ENCODE measurements around the gene GPR42.
"Not testable (repeated sequence)": the region's sequence is repeated elsewhere in the genome, so short reads cannot be mapped to it uniquely, and the experiment has no call there.

Gene GPR42

DNA sequence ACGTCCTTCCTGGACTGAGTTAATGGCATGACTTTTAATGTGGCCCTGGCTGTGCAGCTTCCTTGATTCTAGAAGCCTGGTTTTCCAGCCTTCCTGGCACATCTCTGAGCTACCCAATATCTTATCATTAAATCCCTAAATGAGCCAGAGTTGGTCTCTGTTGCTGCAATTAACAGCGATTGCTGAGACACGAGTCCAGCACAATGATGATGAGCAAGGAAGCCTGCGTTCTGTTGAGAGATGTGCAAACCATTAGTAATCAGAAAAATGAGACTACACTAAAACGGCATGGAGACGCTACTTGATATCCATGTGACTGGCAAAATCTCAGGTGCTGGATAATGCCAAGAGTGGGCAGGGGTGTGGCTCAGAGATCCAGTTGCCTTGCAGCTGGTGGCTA is 26.2 kb downstream of the GPR42 start:
- no peak for DNase-seq (ENCODE audit: extremely low read depth, low read depth)
- TF ChIP-seq, protein P1, sequence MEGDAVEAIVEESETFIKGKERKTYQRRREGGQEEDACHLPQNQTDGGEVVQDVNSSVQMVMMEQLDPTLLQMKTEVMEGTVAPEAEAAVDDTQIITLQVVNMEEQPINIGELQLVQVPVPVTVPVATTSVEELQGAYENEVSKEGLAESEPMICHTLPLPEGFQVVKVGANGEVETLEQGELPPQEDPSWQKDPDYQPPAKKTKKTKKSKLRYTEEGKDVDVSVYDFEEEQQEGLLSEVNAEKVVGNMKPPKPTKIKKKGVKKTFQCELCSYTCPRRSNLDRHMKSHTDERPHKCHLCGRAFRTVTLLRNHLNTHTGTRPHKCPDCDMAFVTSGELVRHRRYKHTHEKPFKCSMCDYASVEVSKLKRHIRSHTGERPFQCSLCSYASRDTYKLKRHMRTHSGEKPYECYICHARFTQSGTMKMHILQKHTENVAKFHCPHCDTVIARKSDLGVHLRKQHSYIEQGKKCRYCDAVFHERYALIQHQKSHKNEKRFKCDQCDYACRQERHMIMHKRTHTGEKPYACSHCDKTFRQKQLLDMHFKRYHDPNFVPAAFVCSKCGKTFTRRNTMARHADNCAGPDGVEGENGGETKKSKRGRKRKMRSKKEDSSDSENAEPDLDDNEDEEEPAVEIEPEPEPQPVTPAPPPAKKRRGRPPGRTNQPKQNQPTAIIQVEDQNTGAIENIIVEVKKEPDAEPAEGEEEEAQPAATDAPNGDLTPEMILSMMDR (IDR thresholded peaks at IDR 0.05; ENCODE audit: low read depth, low read length, missing control alignments), result no peak
- H3K4me3 ChIP-seq (replicated peaks; ENCODE audit: low read depth, low read length), result no peak overlapping the region

DNA sequence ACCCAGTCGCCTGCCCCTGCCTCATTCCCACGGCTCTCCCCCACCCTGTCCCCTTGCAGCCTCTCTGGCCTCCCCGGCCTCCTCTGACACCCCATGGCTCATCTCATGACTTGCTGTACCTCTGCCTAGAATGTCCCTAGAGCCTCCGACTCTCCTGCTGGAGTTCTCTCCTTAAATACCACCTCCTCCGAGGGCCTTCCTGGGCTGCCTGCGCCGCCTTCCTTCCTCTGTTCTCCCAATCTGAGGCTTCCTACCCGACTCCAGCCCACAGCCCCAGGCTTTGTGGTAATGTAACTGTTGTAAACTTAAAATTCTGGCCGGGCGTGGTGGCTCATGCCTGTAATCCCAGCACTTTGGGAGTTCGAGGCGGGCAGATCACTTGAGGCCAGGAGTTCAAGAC is 27.7 kb downstream of the GPR42 start:
- TF ChIP-seq, protein P1 (IDR thresholded peaks at IDR 0.05; ENCODE audit: low read depth, low read length, missing control alignments), result no peak
- H3K4me3 ChIP-seq (replicated peaks; ENCODE audit: low read depth, low read length), result no peak overlapping the region
- no peak for DNase-seq (ENCODE audit: extremely low read depth, low read depth)

DNA sequence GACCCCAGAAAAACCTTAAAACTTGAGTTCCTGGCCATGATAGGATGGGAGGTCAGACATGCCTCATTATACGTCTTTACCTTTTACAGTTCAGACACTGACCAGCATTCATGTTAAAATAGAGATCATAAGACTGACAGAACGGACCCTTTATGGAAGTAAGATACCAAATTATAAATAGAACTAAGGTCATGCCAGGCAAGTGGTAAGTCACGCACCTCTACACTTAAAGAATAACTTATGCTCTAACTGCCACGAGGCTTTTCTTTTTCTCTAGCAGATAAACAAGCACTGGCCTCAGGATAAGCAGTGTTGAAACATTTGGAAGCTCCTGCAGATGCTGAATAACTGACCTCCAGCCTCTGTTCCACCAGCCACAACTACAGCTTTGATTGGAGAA is 28.4 kb downstream of the GPR42 start:
- no peak for DNase-seq (ENCODE audit: extremely low read depth, low read depth)
- TF ChIP-seq, protein P1 (IDR thresholded peaks at IDR 0.05; ENCODE audit: low read depth, low read length, missing control alignments), result no peak
- H3K4me3 ChIP-seq (replicated peaks; ENCODE audit: low read depth, low read length), result no peak overlapping the region

DNA sequence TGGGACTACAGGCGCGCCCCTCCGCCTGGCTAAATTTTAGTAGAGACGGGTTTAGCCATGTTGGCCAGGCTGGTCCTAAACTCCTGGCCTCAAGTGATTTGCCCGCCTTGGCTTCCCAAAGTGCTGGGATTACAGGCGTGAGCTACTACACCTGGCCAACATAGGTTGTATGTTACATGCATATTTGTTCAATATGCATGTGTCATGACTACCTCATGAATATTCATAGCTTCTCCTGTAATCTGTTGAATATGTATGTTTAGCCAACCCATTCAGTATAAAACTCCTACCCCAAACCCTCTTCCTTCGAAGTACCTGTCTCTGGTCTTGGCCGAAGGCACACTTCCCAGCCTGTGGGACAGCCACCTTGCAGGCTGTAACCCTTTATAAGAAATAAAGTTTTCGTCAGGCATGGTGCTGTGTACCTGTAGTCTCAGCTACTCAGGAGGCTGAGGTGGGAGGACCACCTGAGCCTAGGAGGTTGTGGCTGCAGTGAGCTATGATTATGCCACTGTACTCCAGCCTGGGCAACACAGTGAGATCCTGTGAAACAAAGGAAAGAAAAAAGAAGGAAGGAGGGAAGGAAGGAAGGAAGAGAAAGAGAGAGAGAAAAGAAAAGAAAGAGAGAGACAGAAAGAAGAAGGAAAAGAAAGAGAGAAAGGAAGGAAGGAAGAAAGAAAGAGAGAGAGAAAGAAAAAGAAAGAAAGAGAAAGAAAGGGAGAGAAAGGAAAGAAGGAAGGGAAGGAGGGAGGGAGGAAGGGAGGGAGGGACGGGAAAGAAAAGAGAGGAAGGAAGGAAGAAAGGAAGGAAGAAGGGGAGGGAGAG is 29.3 kb downstream of the GPR42 start:
- no peak overlapping the region for H3K4me3 ChIP-seq (replicated peaks; ENCODE audit: low read depth, low read length)
- TF ChIP-seq, protein P1 (IDR thresholded peaks at IDR 0.05; ENCODE audit: low read depth, low read length, missing control alignments), result no peak
- DNase-seq (ENCODE audit: extremely low read depth, low read depth), result no peak

DNA sequence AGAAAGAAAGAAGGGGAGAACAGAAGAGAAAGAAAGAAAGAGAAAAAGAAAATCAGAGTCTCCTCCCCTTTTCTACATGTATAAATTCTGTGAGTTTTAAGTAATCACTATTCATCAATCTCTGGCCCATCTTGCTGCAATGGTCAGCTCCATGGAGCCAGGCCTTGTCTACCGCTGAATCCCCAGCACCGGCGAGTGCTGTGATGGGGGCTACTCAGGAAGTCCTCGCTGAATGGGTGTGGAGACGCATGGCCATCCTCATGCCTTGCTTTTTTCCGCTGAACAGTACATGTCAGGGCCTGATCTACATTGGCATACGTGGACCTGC is 29.9 kb downstream of the GPR42 start:
- no peak overlapping the region for H3K4me3 ChIP-seq (replicated peaks; ENCODE audit: low read depth, low read length)
- TF ChIP-seq, protein P1 (IDR thresholded peaks at IDR 0.05; ENCODE audit: low read depth, low read length, missing control alignments), result no peak
- no peak for DNase-seq (ENCODE audit: extremely low read depth, low read depth)

DNA sequence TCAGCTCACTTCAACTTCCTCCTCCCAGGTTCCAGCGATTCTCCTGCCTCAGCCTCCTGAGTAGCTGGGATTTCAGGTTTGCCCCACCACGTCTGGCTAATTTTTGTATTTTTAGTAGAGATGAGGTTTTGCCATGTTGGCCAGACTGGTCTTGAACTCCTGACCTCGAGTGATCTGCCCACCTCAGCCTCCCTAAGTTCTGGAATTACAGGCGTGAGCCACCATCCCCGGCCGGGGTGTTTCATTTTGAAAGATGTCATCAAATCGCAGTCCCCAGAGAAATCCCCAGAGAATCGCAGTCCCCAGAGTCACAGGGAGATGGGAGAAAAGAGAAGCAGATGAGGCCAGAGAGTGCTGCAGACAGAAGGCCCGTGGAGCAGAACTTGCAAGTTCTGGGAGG is 30.5 kb downstream of the GPR42 start:
- DNase-seq (ENCODE audit: extremely low read depth, low read depth); H3K4me3 ChIP-seq (replicated peaks; ENCODE audit: low read depth, low read length): not testable (repeated sequence)

DNA sequence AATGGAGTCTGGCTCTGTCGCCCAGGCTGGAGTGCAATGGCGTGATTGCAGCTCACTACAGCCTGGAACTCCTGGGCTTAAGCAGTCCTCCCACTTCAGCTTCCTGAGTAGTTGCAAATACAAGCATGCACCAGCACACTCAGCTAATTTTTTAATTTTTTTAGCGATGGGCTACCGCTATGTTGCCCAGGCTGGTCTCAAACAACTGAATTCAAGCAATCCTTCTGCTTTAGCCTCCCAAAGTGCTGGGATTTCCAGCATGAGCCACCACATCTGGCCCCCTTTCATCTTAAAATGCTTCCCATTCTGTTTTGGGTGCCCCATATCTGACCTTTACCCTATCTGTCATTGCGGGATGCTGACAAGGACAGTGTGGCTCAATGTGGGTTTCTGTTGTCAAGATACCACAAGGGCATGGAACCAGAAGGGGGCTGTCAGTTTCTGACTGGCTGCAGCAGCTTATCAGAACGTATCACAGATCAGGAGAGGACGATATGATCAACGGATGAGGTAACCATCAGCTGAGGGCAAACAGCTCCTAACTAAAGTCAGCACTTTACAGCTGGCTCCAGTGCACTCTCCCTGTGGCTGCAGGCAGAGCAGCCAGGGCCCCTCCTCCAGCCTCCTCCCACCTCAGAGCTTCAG is 32.4 kb downstream of the GPR42 start:
- TF ChIP-seq, protein P1 (IDR thresholded peaks at IDR 0.05; ENCODE audit: low read depth, low read length, missing control alignments), result no peak
- no peak overlapping the region for H3K4me3 ChIP-seq (replicated peaks; ENCODE audit: low read depth, low read length)
- no peak for DNase-seq (ENCODE audit: extremely low read depth, low read depth)
